Parathyroid adenoma (tissue), 2 donors: ENCODE results near the gene TSPAN16.

ENCODE experiments used
- H2AFZ ChIP-seq: fragments of 300-600 bp; sonication (generic); one replicate; pipeline ENCODE4 v1.7.0; 2017; ENCODE audit warnings: antibody characterized with exemption, mild to moderate bottlenecking
- H3K27ac ChIP-seq: fragments of 300-600 bp; sonication (generic); one replicate; pipeline ENCODE4 v1.7.0; 2017
- H3K27me3 ChIP-seq: fragments of 300-600 bp; sonication (generic); one replicate; pipeline ENCODE4 v1.7.0; 2017; ENCODE audit warnings: low read length; ENCODE audit not compliant: control insufficient read depth, insufficient read depth
- H3K36me3 ChIP-seq: fragments of 300-600 bp; sonication (generic); one replicate; pipeline ENCODE4 v1.7.0; 2017; ENCODE audit warnings: low read length; ENCODE audit not compliant: control insufficient read depth, insufficient read depth
- H3K4me1 ChIP-seq: fragments of 300-600 bp; sonication (generic); one replicate; pipeline ENCODE4 v1.7.0; 2017; ENCODE audit warnings: control low read depth
- H3K4me2 ChIP-seq: fragments of 300-600 bp; sonication (generic); one replicate; pipeline ENCODE4 v1.7.0; 2017; ENCODE audit warnings: low read length
- H3K4me3 ChIP-seq: fragments of 300-600 bp; sonication (generic); one replicate; pipeline ENCODE4 v1.7.0; 2017; ENCODE audit warnings: low read depth, low read length
- H3K79me2 ChIP-seq: fragments of 300-600 bp; sonication (generic); one replicate; pipeline ENCODE4 v1.7.0; 2017; ENCODE audit warnings: control low read depth
- H3K9ac ChIP-seq: fragments of 300-600 bp; sonication (generic); one replicate; pipeline ENCODE4 v1.7.0; 2017; ENCODE audit warnings: mild to moderate bottlenecking
- H3K9me3 ChIP-seq: fragments of 300-600 bp; sonication (generic); one replicate; pipeline ENCODE4 v1.7.0; 2017; ENCODE audit warnings: low read length; ENCODE audit not compliant: control insufficient read depth
- CTCF ChIP-seq: fragments of 300-600 bp; sonication (generic); IDR thresholded peaks from one replicate; pipeline ENCODE4 v1.7.0; 2017; ENCODE audit warnings: antibody characterized with exemption, mild to moderate bottlenecking
- donor health status: primary hyperparathyroidism.

TSPAN16 gene

GRCh38 chr19:11356074-11356397 lies 60.1 kb downstream of the TSPAN16 start:
- Histone ChIP-seq H3K9me3 (no peaks in the 10 kb centered on the region), H3K27ac (no peak overlapping the region), H3K4me2 (peak overlapping the region; percentile 89)

GRCh38 chr19:11356676-11357550 lies 61.0 kb downstream of the TSPAN16 start:
- H3K27ac ChIP-seq: no peak overlapping the region
- H3K27me3 ChIP-seq: no peaks in the 10 kb centered on the region
- H3K4me2 ChIP-seq: no peak overlapping the region
- TF ChIP-seq CTCF: no peak
- peaks cover 4% of the 10 kb centered on the region for H3K4me1 ChIP-seq
- no peak overlapping the region for H3K4me3 ChIP-seq
- H3K9me3 ChIP-seq: no peaks in the 10 kb centered on the region
- H3K79me2 ChIP-seq: peaks cover 4% of the 10 kb centered on the region
- H3K9ac ChIP-seq: no peak overlapping the region
- H2AFZ ChIP-seq: no peak overlapping the region
- no peaks in the 10 kb centered on the region for H3K36me3 ChIP-seq

More at GRCh38 chr19:11356074-11356397, 60.1 kb downstream of the TSPAN16 start:
- H3K4me3 ChIP-seq: peak overlapping the region; percentile 55
- H3K27me3 ChIP-seq: no peaks in the 10 kb centered on the region
- peaks cover 4% of the 10 kb centered on the region for H3K79me2 ChIP-seq
- H3K9ac ChIP-seq: peak overlapping the region; percentile 37
- TF ChIP-seq CTCF: no peak
- H2AFZ ChIP-seq: peak overlapping the region; percentile 74
- H3K36me3 ChIP-seq: no peaks in the 10 kb centered on the region
- peaks cover 4% of the 10 kb centered on the region for H3K4me1 ChIP-seq

- peaks cover 4% of the 10 kb centered on the region for H3K4me1 ChIP-seq
- H3K27ac ChIP-seq: no peak overlapping the region
- no peaks in the 10 kb centered on the region for H3K9me3 ChIP-seq
- no peaks in the 10 kb centered on the region for H3K36me3 ChIP-seq
- H3K27me3 ChIP-seq: no peaks in the 10 kb centered on the region
- no peak overlapping the region for H3K4me3 ChIP-seq
- H2AFZ ChIP-seq: no peak overlapping the region
- peaks cover 4% of the 10 kb centered on the region for H3K79me2 ChIP-seq
- H3K9ac ChIP-seq: no peak overlapping the region
- H3K4me2 ChIP-seq: no peak overlapping the region
- no peak for TF ChIP-seq CTCF
Measured at GRCh38 chr19:11359421-11359820, 63.5 kb downstream of the TSPAN16 start.

- no peaks in the 10 kb centered on the region for H3K9me3 ChIP-seq
- H3K9ac ChIP-seq: no peak overlapping the region
- no peak overlapping the region for H3K27ac ChIP-seq
- H2AFZ ChIP-seq: no peak overlapping the region
- H3K27me3 ChIP-seq: no peaks in the 10 kb centered on the region
- no peak overlapping the region for H3K4me2 ChIP-seq
- no peak overlapping the region for H3K4me3 ChIP-seq
- H3K4me1 ChIP-seq: no peaks in the 10 kb centered on the region
- no peaks in the 10 kb centered on the region for H3K79me2 ChIP-seq
- no peak for TF ChIP-seq CTCF
- H3K36me3 ChIP-seq: no peaks in the 10 kb centered on the region
Measured at GRCh38 chr19:11361037-11361770, 65.2 kb downstream of the TSPAN16 start.
